ENCODE measurements around the gene AKAP8L. TPM values are rescaled to one million over a fixed set of nuclear protein-coding genes. Genes with fewer than 3 reads are reported as not detected.

The AKAP8L gene
- total RNA-seq, 1 experiment from 2014 or later = 106 TPM

- BruUV-seq (replicated peaks) = no TSS peak
- DNase-seq (ENCODE audit: low read depth, low spot score) = no peak
- no peak overlapping the region for H3K4me2 ChIP-seq (ENCODE audit: low read length)
- no peaks in the 10 kb centered on the region for H3K9me2 ChIP-seq (ENCODE audit: insufficient read depth)
- RAD21 ChIA-PET (ENCODE audit: low non-redundant PET in 1 of 2, low total read pairs in 2 of 2, uncharacterized antibody in 2 of 2, unreplicated experiment in 2 of 2) = interaction anchor here in 1 of 2 experiments (0.7 kb wide), 1 partner anchor 21 kb away, joined by 3 read pairs; no protein-coding TSS in a partner anchor
- H3K79me2 ChIP-seq (ENCODE audit: insufficient read depth, low read length) = peaks cover 56% of the 10 kb centered on the region
- H2AFZ ChIP-seq (ENCODE audit: low read depth, low read length, poor library complexity, severe bottlenecking) = no peak overlapping the region
- H3K9me3 ChIP-seq (ENCODE audit: control insufficient read depth in 1 of 2, insufficient read depth in 1 of 2, low read depth in 1 of 2, low read length in 2 of 2) = no peaks in the 10 kb centered on the region
- no peak for ATAC-seq
- no peak overlapping the region for H3K27ac ChIP-seq (ENCODE audit: low read depth, low read length)
- POLR2A ChIA-PET = no interaction called here
- no peak overlapping the region for H3K4me3 ChIP-seq (replicated peaks in 1 of 2; ENCODE audit: low read depth in 1 of 2, low read length in 2 of 2)
- no peak overlapping the region for H3K9ac ChIP-seq (ENCODE audit: low read length)
- H4K20me1 ChIP-seq (ENCODE audit: insufficient read depth) = no peaks in the 10 kb centered on the region
- CTCF ChIA-PET = no interaction called here
- no peak for TF ChIP-seq EZH2 (IDR thresholded peaks at IDR 0.05)
- no peak for TF ChIP-seq CBX3 (IDR thresholded peaks at IDR 0.05; ENCODE audit: low read depth)
- TF ChIP-seq YY1 (IDR thresholded peaks at IDR 0.05; ENCODE audit: extremely low read depth, insufficient replicate concordance, low read depth, low read length) = no peak
- no peak for TF ChIP-seq ATF3 (IDR thresholded peaks at IDR 0.05)
- TF ChIP-seq POLR2AphosphoS5 (IDR thresholded peaks at IDR 0.05; ENCODE audit: low read depth, low read length) = no peak
- no peak for TF ChIP-seq ZFX (IDR thresholded peaks at IDR 0.05)
- TF ChIP-seq TCF7L2 (IDR thresholded peaks at IDR 0.05; ENCODE audit: borderline replicate concordance, extremely low read depth, insufficient read depth, insufficient read length) = no peak
- H3K4me1 ChIP-seq (ENCODE audit: control insufficient read depth in 1 of 2, insufficient read depth in 2 of 2, low read length in 2 of 2) = no peaks in the 10 kb centered on the region
- H3K27me3 ChIP-seq (ENCODE audit: insufficient read depth, low read length) = no peaks in the 10 kb centered on the region
- peaks cover 29 to 38% of the 10 kb centered on the region in 2 experiments; a peak in 3 of 4 replicates for H3K36me3 ChIP-seq (ENCODE audit: control insufficient read depth in 1 of 2, insufficient read depth in 2 of 2, low read length in 2 of 2)
- intact Hi-C loops (cut with micrococcal nuclease) = no loop called here
Observed at GRCh38 chr19:15399234-15399515, 19.6 kb downstream of the AKAP8L start.

GRCh38 chr19:15398501-15399233, 20.1 kb downstream of the AKAP8L start:
- ATAC-seq (no peak), DNase-seq (ENCODE audit: low read depth, low spot score) (no peak)
- Histone ChIP-seq H3K27ac (ENCODE audit: low read depth, low read length) (no peak overlapping the region), H3K36me3 (ENCODE audit: control insufficient read depth in 1 of 2, insufficient read depth in 2 of 2, low read length in 2 of 2) (peaks cover 31 to 38% of the 10 kb centered on the region in 2 experiments; a peak in 3 of 4 replicates), H4K20me1 (ENCODE audit: insufficient read depth) (no peaks in the 10 kb centered on the region), H3K9me3 (ENCODE audit: control insufficient read depth in 1 of 2, insufficient read depth in 1 of 2, low read depth in 1 of 2, low read length in 2 of 2) (no peaks in the 10 kb centered on the region), H3K4me1 (ENCODE audit: control insufficient read depth in 1 of 2, insufficient read depth in 2 of 2, low read length in 2 of 2) (no peaks in the 10 kb centered on the region), H3K9me2 (ENCODE audit: insufficient read depth) (no peaks in the 10 kb centered on the region), H3K4me2 (ENCODE audit: low read length) (no peak overlapping the region), H3K4me3 (replicated peaks in 1 of 2; ENCODE audit: low read depth in 1 of 2, low read length in 2 of 2) (no peak overlapping the region), H3K27me3 (ENCODE audit: insufficient read depth, low read length) (no peaks in the 10 kb centered on the region), H3K79me2 (ENCODE audit: insufficient read depth, low read length) (peaks cover 51% of the 10 kb centered on the region), H3K9ac (ENCODE audit: low read length) (no peak overlapping the region), H2AFZ (ENCODE audit: low read depth, low read length, poor library complexity, severe bottlenecking) (no peak overlapping the region)
- BruUV-seq (replicated peaks) = no TSS peak
- ChIA-PET POLR2A (no interaction called here), CTCF (no interaction called here), RAD21 (ENCODE audit: low non-redundant PET in 1 of 2, low total read pairs in 2 of 2, uncharacterized antibody in 2 of 2, unreplicated experiment in 2 of 2) (no interaction called here)
- intact Hi-C loops (cut with micrococcal nuclease) = no loop called here
- TF ChIP-seq TCF7L2 (IDR thresholded peaks at IDR 0.05; ENCODE audit: borderline replicate concordance, extremely low read depth, insufficient read depth, insufficient read length) (no peak), RAD21 (IDR thresholded peaks at IDR 0.05; ENCODE audit: low read depth) (no peak), FOSL1 (IDR thresholded peaks at IDR 0.05; ENCODE audit: low read depth) (no peak), CEBPB (IDR thresholded peaks at IDR 0.05; ENCODE audit: low read depth) (no peak), EGR1 (IDR thresholded peaks at IDR 0.05; ENCODE audit: low read depth) (no peak), EZH2phosphoT487 (IDR thresholded peaks at IDR 0.05; ENCODE audit: borderline replicate concordance) (no peak), SIN3A (IDR thresholded peaks at IDR 0.05; ENCODE audit: low read depth) (no peak), SP1 (IDR thresholded peaks at IDR 0.05; ENCODE audit: low read depth) (no peak), SRF (IDR thresholded peaks at IDR 0.05; ENCODE audit: low read depth) (no peak), POLR2AphosphoS5 (IDR thresholded peaks at IDR 0.05; ENCODE audit: low read depth, low read length) (no peak), REST (IDR thresholded peaks at IDR 0.05; ENCODE audit: low read depth) (no peak), ATF3 (IDR thresholded peaks at IDR 0.05) (no peak), ELF1 (IDR thresholded peaks at IDR 0.05; ENCODE audit: borderline replicate concordance, low read depth) (no peak), YY1 (IDR thresholded peaks at IDR 0.05; ENCODE audit: extremely low read depth, insufficient replicate concordance, low read depth, low read length) (no peak)

Measured in HCT116 (cell line).